ENCODE results near the gene GPR15LG.

Gene GPR15LG

DNA sequence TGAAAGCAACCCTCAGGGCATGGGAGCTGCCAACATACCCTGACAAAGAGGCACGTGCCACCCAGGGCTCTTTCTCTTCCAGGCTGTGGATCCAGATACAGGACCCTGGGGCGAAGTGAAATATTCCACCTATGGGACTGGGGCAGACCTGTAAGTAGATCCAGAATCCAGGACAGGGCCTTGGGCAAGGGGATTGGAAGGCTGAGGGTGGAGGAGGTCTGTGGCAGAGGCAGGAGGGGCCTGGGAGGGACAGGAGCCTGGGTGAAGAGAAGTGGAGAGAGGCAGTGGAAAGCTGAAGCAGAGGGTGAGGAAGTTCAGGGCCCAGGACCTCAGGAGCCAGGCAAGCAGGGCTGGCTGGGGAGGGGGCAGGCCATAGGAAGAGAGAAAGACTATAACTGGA is 38.0 kb downstream of the GPR15LG start:
- FAIRE-seq (no peak), DNase-seq (ENCODE audit: insufficient read length, low spot score) (no peak)

DNA sequence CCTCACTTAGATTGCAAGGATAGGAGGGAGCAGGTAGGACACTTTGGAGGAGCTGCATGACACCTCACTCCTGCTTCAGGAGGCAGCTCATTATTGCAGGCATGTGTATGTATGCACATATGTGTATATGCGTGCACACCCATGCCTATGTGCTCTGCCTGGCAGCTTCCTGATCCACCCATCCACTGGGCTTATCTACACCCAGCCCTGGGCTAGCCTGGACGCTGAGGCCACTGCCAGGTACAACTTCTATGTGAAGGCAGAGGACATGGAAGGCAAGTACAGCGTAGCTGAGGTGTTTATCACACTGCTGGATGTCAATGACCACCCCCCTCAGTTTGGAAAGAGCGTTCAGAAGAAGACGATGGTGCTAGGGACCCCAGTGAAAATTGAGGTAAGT is 38.4 kb downstream of the GPR15LG start:
- FAIRE-seq (no peak), DNase-seq (ENCODE audit: insufficient read length, low spot score) (no peak)

DNA sequence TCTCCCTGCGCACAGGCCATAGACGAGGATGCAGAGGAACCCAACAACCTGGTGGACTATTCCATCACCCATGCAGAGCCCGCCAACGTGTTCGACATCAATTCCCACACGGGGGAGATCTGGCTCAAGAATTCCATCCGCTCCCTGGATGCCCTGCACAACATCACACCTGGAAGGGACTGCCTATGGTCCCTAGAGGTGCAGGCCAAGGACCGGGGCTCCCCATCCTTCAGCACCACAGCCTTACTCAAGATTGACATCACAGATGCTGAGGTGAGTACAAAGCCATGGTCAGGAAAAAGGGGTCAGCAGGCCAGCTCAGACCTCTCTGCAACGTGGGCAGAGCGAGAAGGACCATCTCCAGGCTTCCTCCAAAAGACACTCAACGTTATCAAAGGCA is 39.5 kb downstream of the GPR15LG start:
- DNase-seq (ENCODE audit: insufficient read length, low spot score) (no peak), FAIRE-seq (no peak)

DNA sequence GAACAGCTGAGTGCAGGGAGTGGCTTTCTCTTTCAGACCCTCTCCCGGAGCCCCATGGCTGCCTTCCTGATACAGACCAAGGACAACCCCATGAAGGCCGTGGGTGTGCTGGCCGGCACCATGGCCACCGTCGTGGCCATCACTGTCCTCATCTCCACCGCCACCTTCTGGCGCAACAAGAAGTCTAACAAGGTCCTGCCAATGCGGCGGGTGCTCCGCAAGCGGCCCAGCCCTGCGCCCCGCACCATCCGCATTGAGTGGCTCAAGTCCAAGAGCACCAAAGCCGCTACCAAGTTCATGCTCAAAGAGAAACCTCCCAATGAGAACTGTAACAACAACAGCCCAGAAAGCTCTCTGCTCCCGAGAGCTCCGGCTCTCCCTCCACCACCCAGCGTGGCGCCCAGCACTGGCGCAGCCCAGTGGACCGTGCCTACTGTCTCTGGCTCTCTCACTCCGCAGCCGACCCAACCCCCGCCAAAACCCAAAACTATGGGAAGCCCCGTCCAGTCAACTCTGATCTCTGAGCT is 40.5 kb downstream of the GPR15LG start:
- DNase-seq (ENCODE audit: insufficient read length, low spot score) (no peak), FAIRE-seq (no peak)

DNA sequence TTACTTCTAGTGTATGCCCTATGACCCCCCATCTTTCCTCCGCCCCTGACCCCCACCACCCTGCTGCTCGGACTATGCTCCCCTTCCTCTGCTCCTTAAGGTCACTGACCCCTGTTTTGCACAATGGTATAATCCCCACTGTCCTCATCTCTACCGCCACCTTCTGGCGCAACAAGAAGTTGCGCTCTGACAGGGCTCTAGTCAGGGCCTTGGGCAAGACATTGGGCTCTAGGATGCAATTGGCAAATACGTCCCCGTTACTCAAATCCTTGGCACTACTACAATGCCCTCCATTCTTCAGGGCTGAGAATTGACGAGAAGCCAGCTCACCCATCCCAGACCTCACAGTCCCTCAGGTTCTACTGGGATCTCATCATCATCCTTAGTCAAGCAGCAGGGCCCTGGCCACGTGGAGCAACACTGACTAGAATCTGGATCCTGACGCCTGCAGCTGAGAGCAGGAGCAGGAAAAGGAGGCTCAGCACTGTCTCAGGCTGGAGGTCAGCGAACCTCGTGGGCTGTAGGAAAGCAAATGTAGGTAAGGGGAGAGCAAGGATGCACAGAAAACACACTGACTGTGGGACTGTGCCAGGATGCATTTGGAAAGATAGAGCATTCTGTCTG is 41.1 kb downstream of the GPR15LG start:
- FAIRE-seq (no peak), DNase-seq (ENCODE audit: insufficient read length, low spot score) (no peak)

DNA sequence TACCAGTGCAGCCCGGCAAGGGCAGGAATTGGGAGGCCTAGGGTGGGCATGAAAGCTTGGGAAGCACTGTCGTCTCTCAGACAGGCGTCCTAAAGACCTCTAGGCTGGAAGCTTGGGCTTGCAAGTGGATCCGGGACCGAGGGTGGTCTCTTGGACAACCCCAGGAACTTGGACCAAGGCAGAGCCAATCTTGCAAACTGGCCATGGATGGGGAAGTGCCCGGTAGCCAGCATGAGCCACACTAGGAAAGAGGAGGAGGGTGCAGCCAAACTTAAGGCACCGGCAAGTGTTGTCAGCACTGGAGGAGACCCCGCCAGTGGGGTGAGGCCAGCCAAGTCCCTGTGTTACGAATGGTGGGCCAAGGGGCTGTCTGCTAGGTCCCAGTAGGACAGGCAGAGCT is 43.2 kb downstream of the GPR15LG start:
- no peak for DNase-seq (ENCODE audit: insufficient read length, low spot score)
- no peak for FAIRE-seq

DNA sequence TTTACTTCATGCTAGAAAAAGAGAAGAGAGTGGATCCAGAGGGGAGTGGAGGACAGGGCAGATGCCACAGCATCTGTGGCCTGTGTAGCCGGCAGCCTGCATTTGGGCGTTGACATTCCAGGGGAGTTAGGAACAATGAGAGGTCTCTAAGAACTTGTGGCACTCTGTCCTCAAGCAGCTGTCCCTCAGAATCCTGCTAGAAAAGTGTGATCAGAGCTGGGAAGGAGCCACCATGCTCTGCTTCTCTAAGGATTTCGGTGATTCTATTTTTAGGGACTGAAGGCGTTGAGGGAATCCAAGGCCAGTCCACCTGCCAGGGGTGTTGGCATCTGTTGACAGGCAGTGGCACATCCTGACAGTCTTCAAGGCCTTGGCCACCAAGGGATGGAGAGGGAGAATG is 44.1 kb downstream of the GPR15LG start:
- DNase-seq (ENCODE audit: insufficient read length, low spot score) (no peak), FAIRE-seq (no peak)

DNA sequence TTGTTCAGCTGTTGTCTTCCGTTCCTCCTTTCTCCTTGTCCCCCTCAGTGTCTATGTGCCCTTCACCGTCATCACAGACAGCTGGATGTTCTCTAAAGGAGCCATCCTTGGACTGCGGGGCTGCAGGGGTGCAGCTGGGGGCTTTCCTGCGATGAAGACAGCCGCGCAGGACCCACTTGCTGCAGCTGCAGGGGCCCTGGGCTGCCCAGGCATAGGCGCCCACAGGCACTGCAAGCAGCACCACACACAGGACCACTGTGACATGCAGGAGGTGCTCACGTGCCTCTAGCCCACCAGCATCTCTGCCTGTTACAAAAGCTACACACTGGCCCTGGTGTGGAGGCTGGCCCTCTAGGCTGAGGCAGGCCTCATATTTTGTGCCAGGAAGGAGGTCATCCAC is 48.3 kb downstream of the GPR15LG start:
- FAIRE-seq (no peak), DNase-seq (ENCODE audit: insufficient read length, low spot score) (no peak)

DNA sequence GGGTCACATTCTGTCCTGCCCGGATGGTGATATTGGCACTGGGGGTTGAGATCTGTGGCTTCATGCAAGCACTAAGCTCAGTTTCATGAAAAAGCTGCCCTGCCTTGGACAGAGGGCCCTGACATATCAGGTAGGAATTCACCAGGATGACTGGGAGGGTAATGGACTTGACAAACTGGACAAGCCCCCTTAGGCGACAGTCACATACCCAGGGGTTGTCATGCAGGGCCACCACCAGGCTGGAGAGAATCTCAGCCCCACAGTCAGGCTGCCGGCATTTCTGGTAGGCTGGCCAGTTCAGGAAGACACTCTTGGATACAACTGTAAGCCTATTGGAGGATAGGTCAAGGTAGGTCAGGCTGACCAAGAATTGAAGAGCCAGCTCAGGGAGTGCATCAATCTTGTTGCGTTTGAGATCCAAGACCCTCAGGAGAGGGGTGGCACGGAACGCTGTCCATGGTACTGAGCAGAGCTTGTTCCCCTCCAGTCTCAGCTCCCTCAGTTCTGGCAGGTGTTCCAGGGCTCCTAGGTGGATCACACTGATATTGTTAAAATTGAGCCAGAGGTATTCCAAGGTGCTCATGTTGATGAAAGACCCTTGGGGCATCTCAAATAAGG is 50.9 kb downstream of the GPR15LG start:
- FAIRE-seq, result no peak

DNA sequence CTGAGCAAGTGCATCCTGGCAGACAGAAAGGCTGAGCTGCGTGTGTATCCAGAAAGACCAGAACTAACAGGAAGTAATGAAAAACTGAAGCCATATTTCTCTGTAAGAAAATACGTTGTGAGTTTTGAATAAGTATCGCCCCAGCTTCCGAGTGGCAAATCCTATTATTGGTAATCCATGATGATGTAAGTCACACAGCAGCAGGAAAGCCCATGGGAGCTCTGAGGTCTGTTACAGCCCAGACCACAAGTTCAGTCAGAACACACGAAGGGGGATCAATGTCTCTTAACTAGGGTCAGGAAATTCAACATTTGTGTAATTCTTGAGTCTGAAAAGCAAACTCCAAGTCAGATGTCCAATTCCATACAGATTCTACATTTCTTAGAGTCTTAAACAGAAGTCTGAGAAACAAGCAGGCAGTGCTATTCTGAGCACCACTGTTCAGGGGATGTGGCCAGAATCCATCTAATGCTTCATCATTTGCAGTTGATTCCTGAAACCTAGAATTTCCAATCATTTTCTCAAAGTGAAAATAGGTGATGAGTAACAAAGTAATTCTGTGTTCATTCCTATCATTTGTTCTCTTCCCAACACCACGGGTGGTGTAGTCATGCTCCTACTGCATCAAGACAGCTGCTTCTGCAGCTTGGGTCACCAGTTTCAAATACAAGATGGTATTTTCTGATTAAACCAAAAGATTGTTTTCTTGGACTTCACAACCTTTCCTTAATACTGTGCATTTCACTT is 52.0 kb downstream of the GPR15LG start, which contains the start of gene LRIT2:
TSS of gene LRIT2 (minus strand) at position 118 of the 747 bp plus-strand sequence. CDS start at position 94, 24 bp downstream.
- no peak for FAIRE-seq
- DNase-seq (ENCODE audit: insufficient read length, low spot score), result no peak

More for the DNA sequence above, 50.9 kb downstream of the GPR15LG start:
- DNase-seq (ENCODE audit: insufficient read length, low spot score), result no peak

DNA sequence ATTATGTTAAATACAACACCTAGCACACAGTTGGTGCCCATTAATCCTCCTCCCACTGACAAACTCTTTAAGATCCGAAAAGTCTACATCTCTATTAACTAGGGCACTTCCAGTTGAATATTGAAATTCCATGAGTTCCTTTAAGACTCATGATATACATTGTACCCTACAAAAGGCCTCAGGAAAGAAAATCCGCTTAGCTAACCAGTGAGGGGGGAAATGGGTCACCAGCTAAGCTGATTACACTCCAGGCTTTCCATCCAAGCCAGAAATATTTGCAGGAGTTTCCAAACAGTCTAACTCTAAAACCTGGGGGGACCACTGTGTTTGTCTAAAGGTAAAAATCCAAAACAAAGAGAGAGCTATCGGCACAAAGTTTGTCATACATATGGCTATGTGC is 53.0 kb downstream of the GPR15LG start:
- DNase-seq (ENCODE audit: insufficient read length, low spot score) (no peak), FAIRE-seq (no peak)

DNA sequence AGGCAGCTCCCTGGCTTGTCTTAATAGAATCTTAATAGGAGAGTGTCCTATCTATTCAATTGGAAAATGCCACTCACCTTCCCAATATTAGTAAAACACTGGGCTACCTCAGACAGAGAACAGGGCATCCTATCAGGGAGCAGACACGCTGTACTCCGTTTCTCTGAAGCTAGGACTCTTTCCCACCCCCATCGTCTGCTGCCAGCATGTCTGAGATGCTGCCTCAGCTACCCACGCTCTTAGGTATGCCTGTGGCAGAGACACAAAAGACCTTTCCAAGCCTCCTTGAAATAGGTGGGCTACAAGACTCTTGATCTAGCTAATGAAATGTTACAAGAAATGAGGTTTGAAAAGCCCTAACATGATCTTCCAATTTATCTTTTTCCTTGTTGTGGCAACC is 54.2 kb downstream of the GPR15LG start:
- FAIRE-seq (no peak), DNase-seq (ENCODE audit: insufficient read length, low spot score) (no peak)

DNA sequence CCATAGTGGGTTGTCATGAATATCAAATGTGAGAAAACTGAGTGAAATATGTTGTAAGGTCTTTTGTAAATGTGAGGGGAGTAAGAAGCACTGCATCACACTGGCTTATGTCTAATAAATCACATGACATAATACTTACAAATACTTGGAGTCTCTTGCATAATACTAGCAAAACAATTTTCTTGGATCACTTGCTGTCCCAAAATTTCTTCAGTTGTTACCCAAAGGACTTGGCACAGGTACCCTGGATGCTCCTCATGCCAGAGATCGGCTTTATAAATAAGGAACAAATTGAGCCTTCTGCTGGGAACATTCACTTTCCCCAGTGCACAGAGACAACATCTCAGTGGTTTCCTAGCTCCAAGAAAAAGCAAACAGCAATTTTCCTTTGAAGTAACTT is 56.8 kb downstream of the GPR15LG start:
- no peak for FAIRE-seq
- DNase-seq (ENCODE audit: insufficient read length, low spot score), result no peak

DNA sequence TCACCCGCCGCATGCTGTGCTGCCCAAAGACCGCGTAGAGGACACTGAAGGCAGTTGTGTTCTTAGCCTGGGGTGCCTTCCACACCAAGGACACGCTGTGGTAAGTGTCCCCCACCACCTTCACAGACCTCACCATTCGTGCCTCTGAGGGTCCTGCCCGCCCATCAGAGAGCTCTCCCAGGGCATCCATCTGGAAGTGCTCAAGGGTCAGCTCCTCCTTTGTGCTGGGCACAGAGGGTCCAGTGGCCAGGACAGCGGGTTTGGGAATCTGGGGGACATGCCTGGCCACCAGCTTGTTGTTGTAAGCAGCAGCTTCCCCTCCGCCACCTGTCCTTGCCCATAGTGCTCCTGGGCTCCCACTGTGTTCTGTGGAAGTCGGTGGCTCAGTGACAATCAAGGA is 58.8 kb downstream of the GPR15LG start:
- DNase-seq (ENCODE audit: insufficient read length, low spot score) (no peak), FAIRE-seq (no peak)

DNA sequence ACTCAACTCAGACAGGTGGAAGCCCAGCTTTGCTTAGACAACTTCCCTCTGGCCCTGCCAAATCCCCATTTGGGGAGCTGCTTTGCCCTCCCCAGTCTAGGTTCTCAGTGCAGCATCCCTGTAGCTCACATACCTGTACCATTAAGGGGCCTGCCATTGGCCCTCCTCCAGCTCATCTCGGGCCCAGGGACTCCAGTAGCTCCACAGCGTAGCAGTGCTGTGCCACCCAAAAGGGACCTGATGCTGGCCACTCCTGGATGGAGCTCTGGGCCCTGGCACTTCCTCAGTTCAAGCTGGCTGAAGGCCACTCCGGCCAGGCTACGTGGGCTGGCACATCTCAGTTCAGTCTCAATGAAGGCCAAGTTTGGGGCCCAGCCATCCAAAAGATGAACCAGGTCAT is 60.3 kb downstream of the GPR15LG start:
- no peak for FAIRE-seq
- no peak for DNase-seq (ENCODE audit: insufficient read length, low spot score)

DNA sequence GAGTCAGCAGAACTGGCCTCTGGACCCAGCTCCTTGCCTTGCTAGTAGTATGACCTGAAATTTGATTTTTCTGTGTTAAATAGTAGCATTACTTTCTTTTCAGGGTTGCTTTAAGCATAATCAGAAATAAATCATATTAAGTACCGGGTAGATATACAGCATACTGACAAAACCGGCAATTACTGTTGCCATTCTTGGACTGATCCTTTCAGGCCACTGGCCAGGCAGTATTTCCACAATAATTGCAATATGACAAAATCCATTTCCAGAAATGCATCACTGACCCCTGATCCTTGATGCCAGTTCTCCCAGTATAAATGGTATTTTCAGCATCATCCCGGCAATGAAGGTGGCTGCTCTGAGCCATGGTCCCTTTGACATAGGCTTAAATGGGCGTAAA is 60.9 kb downstream of the GPR15LG start:
- DNase-seq (ENCODE audit: insufficient read length, low spot score) (no peak), FAIRE-seq (no peak)
